SK-N-SH (cell line): ENCODE data around the gene SMIM5.

Source experiments
- CHD2 ChIP-seq: fragments of 150-350 bp; IDR thresholded peaks from 2 replicates; pipeline ENCODE4 v1.6.1; 2018; ENCODE audit warnings: low read length; ENCODE audit not compliant: partially characterized antibody
- FOXM1 ChIP-seq: IDR thresholded peaks from 2 replicates; pipeline ENCODE4 v1.4.0; 2012; ENCODE audit warnings: low read depth, mild to moderate bottlenecking
- GABPA ChIP-seq: IDR thresholded peaks from 2 replicates; pipeline ENCODE4 v1.4.0; 2012; ENCODE audit warnings: low read depth, mild to moderate bottlenecking
- JUND ChIP-seq: IDR thresholded peaks from 2 replicates; pipeline ENCODE4 v1.4.0; 2012
- POLR2AphosphoS5 ChIP-seq: IDR thresholded peaks from 2 replicates; pipeline ENCODE4 v1.6.1; 2012; ENCODE audit warnings: low read depth, low read length
- RXRA ChIP-seq: IDR thresholded peaks from 2 replicates; pipeline ENCODE4 v1.4.0; 2012; ENCODE audit warnings: low read depth, mild to moderate bottlenecking, borderline replicate concordance
- TAF1 ChIP-seq: IDR thresholded peaks from 2 replicates; pipeline ENCODE4 v1.6.1; 2012; ENCODE audit warnings: low read depth, mild to moderate bottlenecking, low read length, moderate library complexity, borderline replicate concordance
- TF ChIP-seq, protein P1 (sequence below): fragments of 200-600 bp; sonication (generic); IDR thresholded peaks from 2 replicates; pipeline ENCODE4 v1.6.1; 2017; ENCODE audit warnings: antibody characterized with exemption, mild to moderate bottlenecking, moderate library complexity
- TF ChIP-seq, protein P2 (sequence below): IDR thresholded peaks from 2 replicates; pipeline ENCODE4 v1.4.0; 2012; ENCODE audit warnings: low read depth, borderline replicate concordance

DNA sequence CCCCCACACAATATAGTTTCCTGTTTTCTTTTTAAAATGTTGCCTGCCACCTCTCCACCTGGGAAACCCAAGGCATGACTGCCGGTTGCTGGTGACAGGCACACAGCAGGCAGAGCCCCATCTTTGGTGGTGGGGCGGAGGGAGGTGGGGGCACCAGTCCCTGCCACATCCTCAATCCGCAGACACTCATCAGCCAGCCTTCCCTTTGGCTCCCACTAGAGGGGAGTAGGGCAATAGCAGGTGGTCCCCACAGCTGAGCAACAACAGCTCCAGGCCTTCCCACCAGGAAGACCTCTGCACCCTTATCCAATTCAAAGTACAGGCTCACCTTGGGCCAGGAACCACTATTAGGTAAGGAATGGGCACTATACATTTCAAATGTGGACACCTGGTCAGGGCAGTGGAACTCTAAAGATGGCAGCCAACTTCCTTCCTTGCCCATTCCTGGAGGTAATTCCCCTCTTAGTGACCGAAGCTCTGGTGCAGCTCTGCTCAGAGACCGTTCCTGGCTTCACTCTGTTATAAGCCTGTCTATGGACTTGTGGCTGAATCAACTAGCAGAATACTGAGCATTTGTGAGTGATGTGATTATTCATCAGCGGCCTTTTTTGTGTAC is 19.8 kb downstream of the SMIM5 start:
- TF ChIP-seq, protein P1, sequence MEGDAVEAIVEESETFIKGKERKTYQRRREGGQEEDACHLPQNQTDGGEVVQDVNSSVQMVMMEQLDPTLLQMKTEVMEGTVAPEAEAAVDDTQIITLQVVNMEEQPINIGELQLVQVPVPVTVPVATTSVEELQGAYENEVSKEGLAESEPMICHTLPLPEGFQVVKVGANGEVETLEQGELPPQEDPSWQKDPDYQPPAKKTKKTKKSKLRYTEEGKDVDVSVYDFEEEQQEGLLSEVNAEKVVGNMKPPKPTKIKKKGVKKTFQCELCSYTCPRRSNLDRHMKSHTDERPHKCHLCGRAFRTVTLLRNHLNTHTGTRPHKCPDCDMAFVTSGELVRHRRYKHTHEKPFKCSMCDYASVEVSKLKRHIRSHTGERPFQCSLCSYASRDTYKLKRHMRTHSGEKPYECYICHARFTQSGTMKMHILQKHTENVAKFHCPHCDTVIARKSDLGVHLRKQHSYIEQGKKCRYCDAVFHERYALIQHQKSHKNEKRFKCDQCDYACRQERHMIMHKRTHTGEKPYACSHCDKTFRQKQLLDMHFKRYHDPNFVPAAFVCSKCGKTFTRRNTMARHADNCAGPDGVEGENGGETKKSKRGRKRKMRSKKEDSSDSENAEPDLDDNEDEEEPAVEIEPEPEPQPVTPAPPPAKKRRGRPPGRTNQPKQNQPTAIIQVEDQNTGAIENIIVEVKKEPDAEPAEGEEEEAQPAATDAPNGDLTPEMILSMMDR = peak; percentile 87
- TF ChIP-seq FOXM1 (no peak), CHD2 (no peak), RXRA (no peak), TAF1 (no peak), GABPA (no peak), JUND (no peak), POLR2AphosphoS5 (no peak)
- TF ChIP-seq, protein P2, sequence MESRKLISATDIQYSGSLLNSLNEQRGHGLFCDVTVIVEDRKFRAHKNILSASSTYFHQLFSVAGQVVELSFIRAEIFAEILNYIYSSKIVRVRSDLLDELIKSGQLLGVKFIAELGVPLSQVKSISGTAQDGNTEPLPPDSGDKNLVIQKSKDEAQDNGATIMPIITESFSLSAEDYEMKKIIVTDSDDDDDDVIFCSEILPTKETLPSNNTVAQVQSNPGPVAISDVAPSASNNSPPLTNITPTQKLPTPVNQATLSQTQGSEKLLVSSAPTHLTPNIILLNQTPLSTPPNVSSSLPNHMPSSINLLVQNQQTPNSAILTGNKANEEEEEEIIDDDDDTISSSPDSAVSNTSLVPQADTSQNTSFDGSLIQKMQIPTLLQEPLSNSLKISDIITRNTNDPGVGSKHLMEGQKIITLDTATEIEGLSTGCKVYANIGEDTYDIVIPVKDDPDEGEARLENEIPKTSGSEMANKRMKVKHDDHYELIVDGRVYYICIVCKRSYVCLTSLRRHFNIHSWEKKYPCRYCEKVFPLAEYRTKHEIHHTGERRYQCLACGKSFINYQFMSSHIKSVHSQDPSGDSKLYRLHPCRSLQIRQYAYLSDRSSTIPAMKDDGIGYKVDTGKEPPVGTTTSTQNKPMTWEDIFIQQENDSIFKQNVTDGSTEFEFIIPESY = no peak
